A549 (cell line): ENCODE results near the gene DSCAML1. TPM values are rescaled to one million over a fixed set of nuclear protein-coding genes. Genes with fewer than 3 reads are reported as not detected.

Experiments used
- ATAC-seq, 2 experiments: fragments of 200-7000 bp in 1 of 2; fragments of >200 bp in 1 of 2; cut with Nextera tagmentation in 1 of 2; cut with Tn5 transposase in 1 of 2; 3 replicates each; pipeline versions ENCODE4 v1.8.0 to v1.9.1; 2018 to 2020; ENCODE audit warnings: mild to moderate bottlenecking in 1 of 2, moderate library complexity in 1 of 2
- CTCF ChIA-PET: fragments of 300-600 bp; sonication (Branson Sonifier 250); formaldehyde crosslinking; extraction: SDS; loops from one replicate; lab custom pipeline; 2021; ENCODE audit warnings: antibody characterized with exemption, inconsistent platforms; lab: Yijun Ruan, JAX
- POLR2A ChIA-PET: fragments of 350-600 bp; formaldehyde crosslinking; extraction: SDS; loops from one replicate; lab custom pipeline; 2021; ENCODE audit warnings: antibody characterized with exemption, inconsistent platforms; lab: Yijun Ruan, JAX
- DNase-seq, 2 experiments: peaks; one replicate each; pipeline versions ENCODE4 v3.0.0 to v3.0.0-alpha.2; 2011 to 2016; ENCODE audit warnings: low read depth in 1 of 2, low spot score in 1 of 2
- FAIRE-seq: peaks from 2 replicates; lab custom pipeline; 2011; peaks lifted over from hg19 to GRCh38; lab: Jason Lieb, UNC
- H3K27ac ChIP-seq, 2 experiments: fragments of >200 bp; sonication (Bioruptor Twin); formaldehyde crosslinking; 3 replicates each; pipeline ENCODE4 v1.5.1; 2016 to 2017
- H3K4me1 ChIP-seq: fragments of >200 bp; sonication (Bioruptor Twin); formaldehyde crosslinking; 3 replicates; pipeline ENCODE4 v1.6.1; 2016
- H3K4me2 ChIP-seq: fragments of >200 bp; sonication (Bioruptor Twin); formaldehyde crosslinking; 3 replicates; pipeline ENCODE4 v1.6.1; 2016
- H3K4me3 ChIP-seq: fragments of >200 bp; sonication (Bioruptor Twin); formaldehyde crosslinking; 3 replicates; pipeline ENCODE4 v1.5.1; 2016
- H3K9me3 ChIP-seq: fragments of >200 bp; sonication (Bioruptor Twin); formaldehyde crosslinking; 3 replicates; pipeline ENCODE4 v1.6.1; 2016
- BHLHE40 ChIP-seq: IDR thresholded peaks from 2 replicates; pipeline ENCODE4 v1.6.1; 2012; ENCODE audit warnings: low read depth, low read length, inconsistent platforms
- CBX2 ChIP-seq: fragments of 200-600 bp; sonication (generic); IDR thresholded peaks from 2 replicates; pipeline ENCODE4 v1.6.1; 2016; ENCODE audit warnings: low read depth, mild to moderate bottlenecking, borderline replicate concordance
- CBX8 ChIP-seq: fragments of 200-600 bp; sonication (generic); IDR thresholded peaks from 2 replicates; pipeline ENCODE4 v1.6.1; 2016
- CEBPB ChIP-seq, 2 experiments: fragments of >200 bp in 1 of 2; sonication (Bioruptor Twin) in 1 of 2; formaldehyde crosslinking in 1 of 2; IDR thresholded peaks; 2 replicates each; pipeline ENCODE4 v1.6.1; 2012 to 2016
- EHF ChIP-seq: fragments of 250-450 bp; sonication (Bioruptor Pico); IDR thresholded peaks from 2 replicates; pipeline ENCODE4 v1.5.0; 2020; ENCODE audit warnings: mild to moderate bottlenecking
- EHMT2 ChIP-seq: fragments of 200-600 bp; sonication (generic); IDR thresholded peaks from 2 replicates; pipeline ENCODE4 v1.6.1; 2016; ENCODE audit warnings: antibody characterized with exemption, low read depth, mild to moderate bottlenecking, moderate library complexity
- FOSB ChIP-seq: fragments of 250-450 bp; sonication (Bioruptor Pico); IDR thresholded peaks from 2 replicates; pipeline ENCODE4 v1.5.0; 2020; ENCODE audit warnings: mild to moderate bottlenecking, moderate library complexity
- FOSL2 ChIP-seq, 2 experiments: fragments of 450-650 bp in 1 of 2; fragments of >200 bp in 1 of 2; sonication (Bioruptor Twin) in 1 of 2; formaldehyde crosslinking; IDR thresholded peaks; 2 replicates each; pipeline versions ENCODE4 v1.5.0 to v1.6.1; 2016 to 2020; ENCODE audit warnings: mild to moderate bottlenecking in 1 of 2, moderate library complexity in 1 of 2
- HOXB5 ChIP-seq: fragments of 250-450 bp; sonication (Bioruptor Pico); IDR thresholded peaks from 2 replicates; pipeline ENCODE4 v1.5.0; 2020; ENCODE audit warnings: mild to moderate bottlenecking, moderate library complexity
- JUN ChIP-seq, 2 experiments: fragments of >200 bp; sonication (Bioruptor Twin); formaldehyde crosslinking; IDR thresholded peaks; 2 replicates in 1 of 2; 3 replicates in 1 of 2; pipeline ENCODE4 v1.6.1; 2016 to 2017
- KDM1A ChIP-seq: fragments of 200-600 bp; sonication (generic); IDR thresholded peaks from 2 replicates; pipeline ENCODE4 v1.6.1; 2016; ENCODE audit warnings: low read depth, mild to moderate bottlenecking
- MAZ ChIP-seq: fragments of 150-350 bp; IDR thresholded peaks from 2 replicates; pipeline ENCODE4 v1.6.1; 2014; ENCODE audit warnings: antibody characterized with exemption, low read depth, low read length, borderline replicate concordance
- NFE2L2 ChIP-seq: fragments of 150-350 bp; conservative IDR thresholded peaks from 2 replicates; pipeline ENCODE4 v1.6.1; 2014; ENCODE audit warnings: low read length
- POLR2A ChIP-seq: IDR thresholded peaks from 2 replicates; pipeline ENCODE4 v1.6.1; 2012; ENCODE audit warnings: mild to moderate bottlenecking, low read length
- SREBF2 ChIP-seq: fragments of 450-650 bp; IDR thresholded peaks from 2 replicates; pipeline ENCODE4 v1.6.1; 2014; ENCODE audit warnings: mild to moderate bottlenecking, moderate library complexity
- TP53 ChIP-seq: fragments of 250-450 bp; sonication (Bioruptor Pico); IDR thresholded peaks from 2 replicates; pipeline ENCODE4 v1.5.0; 2021; ENCODE audit warnings: mild to moderate bottlenecking, moderate library complexity
- ZSCAN20 ChIP-seq: fragments of 250-450 bp; sonication (Bioruptor Pico); IDR thresholded peaks from 2 replicates; pipeline ENCODE4 v1.8.0; 2022; ENCODE audit warnings: mild to moderate bottlenecking, moderate library complexity
- WGBS: methylation state at CpG from one replicate; pipeline ENCODE4 v1.1.6; 2017; ENCODE audit errors: missing lambda C conversion rate; 5-methylcytosine and 5-hydroxymethylcytosine counted together
- polyA plus RNA-seq, 4 experiments: library from polyadenylated mRNA; depleted of rRNA in 3 of 4; stranded (reverse); fragments of >200 nt; fragmentation: RNase III in 1 of 4; extraction: RNeasy Plus Mini Kit Qiagen cat#74134 plus additional on column Dnase treatment in 1 of 4; gene quantifications; 2 replicates in 3 of 4; 3 replicates in 1 of 4; pipeline ENCODE4 v1.2.3, GENCODE V29; 2011 to 2017
- TF ChIP-seq, protein P1 (sequence below): IDR thresholded peaks from 2 replicates; pipeline ENCODE4 v1.6.1; 2012
- TF ChIP-seq, protein P2 (sequence below): IDR thresholded peaks from 2 replicates; pipeline ENCODE4 v1.6.1; 2012
- TF ChIP-seq, protein P3 (sequence below): fragments of >200 bp; sonication (Bioruptor Twin); formaldehyde crosslinking; IDR thresholded peaks from 3 replicates; pipeline ENCODE4 v1.6.1; 2016
- TF ChIP-seq, protein P4 (sequence below): fragments of >200 bp; sonication (Bioruptor Twin); formaldehyde crosslinking; IDR thresholded peaks from 3 replicates; pipeline ENCODE4 v1.5.1; 2016
- TF ChIP-seq, protein P5 (sequence below): IDR thresholded peaks from 2 replicates; pipeline ENCODE4 v1.6.1; 2012; ENCODE audit warnings: low read depth, borderline replicate concordance
- TF ChIP-seq, protein P6 (sequence below): fragments of >200 bp; sonication (Bioruptor Twin); formaldehyde crosslinking; IDR thresholded peaks from 2 replicates; pipeline ENCODE4 v1.6.1; 2016

Gene DSCAML1
- polyA plus RNA-seq, 2 of the 4 experiments (the other 2 are of a cell fraction): 0.12 to 0.31 TPM

DNA sequence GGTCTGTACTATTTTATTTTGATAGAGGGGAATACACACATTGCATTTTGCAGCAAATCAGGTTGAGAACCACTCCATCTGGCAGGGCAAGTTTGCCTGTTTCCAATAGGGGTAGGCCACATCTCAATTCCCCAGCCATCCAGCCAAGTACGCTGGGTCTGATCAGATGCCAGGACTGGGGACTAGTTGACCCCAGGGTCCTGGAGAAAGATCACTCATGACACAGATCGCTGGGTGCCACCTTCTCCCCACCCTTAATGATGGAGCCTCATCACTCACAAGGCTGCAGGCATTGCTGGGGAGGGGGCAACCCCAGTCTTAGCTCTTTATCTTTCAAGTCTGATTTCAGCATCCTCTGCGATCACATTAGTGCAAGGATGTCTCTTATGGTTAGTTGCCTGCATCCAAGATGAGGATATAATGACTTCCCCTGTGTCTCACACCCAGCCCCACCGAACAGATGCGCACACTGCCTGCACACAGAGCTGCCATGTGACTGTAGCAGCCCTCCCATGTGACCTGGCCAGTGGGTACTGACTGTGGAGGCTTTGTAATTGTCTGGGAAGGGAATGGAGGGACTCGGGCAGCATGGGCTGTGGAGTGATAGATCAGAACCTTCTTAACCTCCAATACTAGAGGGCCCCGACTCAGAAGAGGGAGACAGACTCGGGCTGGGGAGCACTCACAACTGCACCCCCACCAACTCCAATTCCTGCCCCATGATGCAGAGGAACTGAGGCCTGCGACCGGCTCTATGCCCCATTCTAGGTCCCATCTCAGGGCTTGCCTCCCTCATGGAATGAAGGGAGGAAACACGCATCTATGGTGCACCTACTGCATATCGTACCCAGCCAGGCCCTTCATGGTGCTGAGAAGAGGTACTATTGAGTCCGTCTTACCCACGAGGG is 155.8 kb downstream of the DSCAML1 start:
- H3K9me3 ChIP-seq: no peaks in the 10 kb centered on the region
- H3K4me2 ChIP-seq: no peak overlapping the region
- ATAC-seq: no peak
- POLR2A ChIA-PET: no interaction called here
- no peaks in the 10 kb centered on the region for H3K4me1 ChIP-seq
- no peak overlapping the region for H3K27ac ChIP-seq
- TF ChIP-seq EHF (CRISPR knock-in tag): no peak
- TF ChIP-seq, all 56 proteins: peak for 0
- FAIRE-seq (no peak), DNase-seq (no peak)
- WGBS: 85% methylated on average over 9 of the region's 14 CpGs
- CTCF ChIA-PET: no interaction called here
- no peak overlapping the region for H3K4me3 ChIP-seq

DNA sequence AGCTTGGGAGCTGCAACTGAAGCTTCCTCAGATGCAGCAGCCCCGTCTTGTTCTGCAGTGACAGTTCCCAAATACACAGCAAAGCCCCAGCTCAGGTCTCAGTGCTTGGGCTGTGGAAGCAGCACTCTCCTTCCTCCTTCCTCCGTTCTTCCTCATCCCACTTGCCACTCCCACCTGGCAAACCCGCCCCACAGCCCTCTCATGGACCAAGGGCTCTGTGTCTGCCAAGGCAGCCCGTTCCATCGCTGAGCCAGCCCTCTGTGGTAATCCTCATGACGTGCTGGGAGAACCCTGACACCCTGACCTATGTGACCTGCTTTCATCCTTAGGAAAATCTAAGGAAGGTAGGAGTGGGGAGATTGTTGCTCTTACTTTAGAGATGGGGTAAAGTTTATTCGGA is 157.0 kb downstream of the DSCAML1 start:
- no peak overlapping the region for H3K4me3 ChIP-seq
- H3K9me3 ChIP-seq: no peaks in the 10 kb centered on the region
- no peak for ATAC-seq
- no peak for FAIRE-seq
- CTCF ChIA-PET: no interaction called here
- H3K27ac ChIP-seq: no peak overlapping the region
- H3K4me2 ChIP-seq: no peak overlapping the region
- DNase-seq: no peak
- POLR2A ChIA-PET: interaction anchor here (0.7 kb wide), 1 partner anchor 19 kb away, joined by 4 read pairs; no protein-coding TSS in a partner anchor
- no peaks in the 10 kb centered on the region for H3K4me1 ChIP-seq
- 55% methylated on average over 4 of the region's 7 CpGs for WGBS
- TF ChIP-seq POLR2A: no peak
- TF ChIP-seq, protein P1, sequence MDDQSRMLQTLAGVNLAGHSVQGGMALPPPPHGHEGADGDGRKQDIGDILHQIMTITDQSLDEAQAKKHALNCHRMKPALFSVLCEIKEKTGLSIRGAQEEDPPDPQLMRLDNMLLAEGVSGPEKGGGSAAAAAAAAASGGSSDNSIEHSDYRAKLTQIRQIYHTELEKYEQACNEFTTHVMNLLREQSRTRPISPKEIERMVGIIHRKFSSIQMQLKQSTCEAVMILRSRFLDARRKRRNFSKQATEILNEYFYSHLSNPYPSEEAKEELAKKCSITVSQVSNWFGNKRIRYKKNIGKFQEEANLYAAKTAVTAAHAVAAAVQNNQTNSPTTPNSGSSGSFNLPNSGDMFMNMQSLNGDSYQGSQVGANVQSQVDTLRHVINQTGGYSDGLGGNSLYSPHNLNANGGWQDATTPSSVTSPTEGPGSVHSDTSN: no peak
- no peak for TF ChIP-seq EHMT2
- TF ChIP-seq, protein P2, sequence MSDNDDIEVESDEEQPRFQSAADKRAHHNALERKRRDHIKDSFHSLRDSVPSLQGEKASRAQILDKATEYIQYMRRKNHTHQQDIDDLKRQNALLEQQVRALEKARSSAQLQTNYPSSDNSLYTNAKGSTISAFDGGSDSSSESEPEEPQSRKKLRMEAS: no peak
- no peak for TF ChIP-seq SREBF2
- TF ChIP-seq, protein P3, sequence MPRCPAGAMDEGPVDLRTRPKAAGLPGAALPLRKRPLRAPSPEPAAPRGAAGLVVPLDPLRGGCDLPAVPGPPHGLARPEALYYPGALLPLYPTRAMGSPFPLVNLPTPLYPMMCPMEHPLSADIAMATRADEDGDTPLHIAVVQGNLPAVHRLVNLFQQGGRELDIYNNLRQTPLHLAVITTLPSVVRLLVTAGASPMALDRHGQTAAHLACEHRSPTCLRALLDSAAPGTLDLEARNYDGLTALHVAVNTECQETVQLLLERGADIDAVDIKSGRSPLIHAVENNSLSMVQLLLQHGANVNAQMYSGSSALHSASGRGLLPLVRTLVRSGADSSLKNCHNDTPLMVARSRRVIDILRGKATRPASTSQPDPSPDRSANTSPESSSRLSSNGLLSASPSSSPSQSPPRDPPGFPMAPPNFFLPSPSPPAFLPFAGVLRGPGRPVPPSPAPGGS: no peak
- TF ChIP-seq TP53 (CRISPR knock-in tag): no peak
- TF ChIP-seq BHLHE40: no peak
- no peak for TF ChIP-seq JUN (IDR thresholded peaks at IDR 0.05)
- TF ChIP-seq HOXB5 (CRISPR knock-in tag): no peak

DNA sequence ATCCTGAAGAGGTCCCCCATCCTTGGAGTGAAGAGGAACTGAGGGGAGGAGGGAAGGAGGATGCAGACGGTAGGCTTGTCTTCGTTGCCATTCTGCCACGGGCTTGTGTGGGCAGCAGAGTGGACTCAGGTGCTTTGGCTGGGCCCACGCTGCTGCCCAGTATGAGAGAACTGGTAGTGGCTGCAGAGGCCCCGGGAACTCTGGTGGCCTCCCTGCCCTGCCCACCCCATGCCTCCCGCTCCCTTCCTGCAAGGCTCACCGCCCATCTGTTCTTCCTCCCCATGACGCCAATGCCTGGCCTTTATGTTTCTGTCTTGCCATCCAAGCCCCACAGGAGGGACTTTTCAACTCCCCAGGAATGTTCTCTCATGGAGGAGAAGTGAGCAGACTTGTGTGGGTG is 157.4 kb downstream of the DSCAML1 start:
- POLR2A ChIA-PET: interaction anchor here (0.7 kb wide), 1 partner anchor 18 kb away, joined by 4 read pairs; no protein-coding TSS in a partner anchor
- ATAC-seq (no peak), DNase-seq (no peak), FAIRE-seq (no peak)
- TF ChIP-seq EHF (CRISPR knock-in tag): no peak
- no peak for TF ChIP-seq BHLHE40
- no peak for TF ChIP-seq CEBPB (IDR thresholded peaks at IDR 0.05)
- no peak for TF ChIP-seq MAZ
- TF ChIP-seq ZSCAN20 (CRISPR knock-in tag): no peak
- CTCF ChIA-PET: no interaction called here
- whole genome bisulfite sequencing: 88% methylated on average over 8 of the region's 8 CpGs
- Histone ChIP-seq H3K4me1 (no peaks in the 10 kb centered on the region), H3K27ac (no peak overlapping the region), H3K9me3 (no peaks in the 10 kb centered on the region), H3K4me3 (no peak overlapping the region), H3K4me2 (no peak overlapping the region)

DNA sequence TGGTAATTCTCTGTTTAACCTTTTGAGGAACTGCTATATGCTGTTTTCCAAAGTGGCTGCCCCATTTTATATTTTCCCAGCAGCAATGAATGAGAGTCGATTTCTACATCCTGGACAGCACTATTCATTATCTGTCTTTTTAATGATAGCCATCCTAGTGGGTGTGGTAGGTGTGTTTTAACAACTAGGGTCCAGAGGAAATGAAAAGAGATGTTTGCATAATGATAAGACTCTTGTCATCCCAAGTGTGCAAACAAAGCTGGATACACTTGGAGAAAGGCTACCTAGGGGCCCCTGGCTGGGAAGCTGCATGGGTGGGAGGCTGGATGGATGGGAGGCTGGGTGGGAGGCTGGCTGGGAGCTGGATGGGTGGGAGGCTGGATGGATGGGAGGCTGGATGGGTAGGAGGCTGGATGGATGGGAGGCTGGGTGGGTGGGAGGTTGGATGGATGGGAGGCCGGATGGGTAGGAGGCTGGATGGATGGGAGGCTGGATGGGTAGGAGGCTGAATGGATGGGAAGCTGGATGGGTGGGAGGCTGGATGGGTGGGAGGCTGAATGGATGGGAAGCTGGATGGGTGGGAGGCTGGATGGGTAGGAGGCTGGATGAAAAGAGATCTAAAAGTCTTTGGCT is 158.0 kb downstream of the DSCAML1 start:
- no peak for FAIRE-seq
- H3K9me3 ChIP-seq: no peaks in the 10 kb centered on the region
- no peak for DNase-seq
- H3K4me1 ChIP-seq: no peaks in the 10 kb centered on the region
- 5% methylated on average over 1 of the region's 2 CpGs for WGBS
- H3K4me3 ChIP-seq: no peak overlapping the region
- no peak overlapping the region for H3K27ac ChIP-seq
- CTCF ChIA-PET: no interaction called here
- H3K4me2 ChIP-seq: no peak overlapping the region
- POLR2A ChIA-PET: no interaction called here
- TF ChIP-seq FOSB (CRISPR knock-in tag): no peak
- TF ChIP-seq, protein P4, sequence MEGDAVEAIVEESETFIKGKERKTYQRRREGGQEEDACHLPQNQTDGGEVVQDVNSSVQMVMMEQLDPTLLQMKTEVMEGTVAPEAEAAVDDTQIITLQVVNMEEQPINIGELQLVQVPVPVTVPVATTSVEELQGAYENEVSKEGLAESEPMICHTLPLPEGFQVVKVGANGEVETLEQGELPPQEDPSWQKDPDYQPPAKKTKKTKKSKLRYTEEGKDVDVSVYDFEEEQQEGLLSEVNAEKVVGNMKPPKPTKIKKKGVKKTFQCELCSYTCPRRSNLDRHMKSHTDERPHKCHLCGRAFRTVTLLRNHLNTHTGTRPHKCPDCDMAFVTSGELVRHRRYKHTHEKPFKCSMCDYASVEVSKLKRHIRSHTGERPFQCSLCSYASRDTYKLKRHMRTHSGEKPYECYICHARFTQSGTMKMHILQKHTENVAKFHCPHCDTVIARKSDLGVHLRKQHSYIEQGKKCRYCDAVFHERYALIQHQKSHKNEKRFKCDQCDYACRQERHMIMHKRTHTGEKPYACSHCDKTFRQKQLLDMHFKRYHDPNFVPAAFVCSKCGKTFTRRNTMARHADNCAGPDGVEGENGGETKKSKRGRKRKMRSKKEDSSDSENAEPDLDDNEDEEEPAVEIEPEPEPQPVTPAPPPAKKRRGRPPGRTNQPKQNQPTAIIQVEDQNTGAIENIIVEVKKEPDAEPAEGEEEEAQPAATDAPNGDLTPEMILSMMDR: no peak
- TF ChIP-seq, protein P5, sequence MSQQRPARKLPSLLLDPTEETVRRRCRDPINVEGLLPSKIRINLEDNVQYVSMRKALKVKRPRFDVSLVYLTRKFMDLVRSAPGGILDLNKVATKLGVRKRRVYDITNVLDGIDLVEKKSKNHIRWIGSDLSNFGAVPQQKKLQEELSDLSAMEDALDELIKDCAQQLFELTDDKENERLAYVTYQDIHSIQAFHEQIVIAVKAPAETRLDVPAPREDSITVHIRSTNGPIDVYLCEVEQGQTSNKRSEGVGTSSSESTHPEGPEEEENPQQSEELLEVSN: no peak
- no peak for TF ChIP-seq CBX8
- TF ChIP-seq, protein P3: no peak
- TF ChIP-seq CBX2: no peak
- TF ChIP-seq, protein P6, sequence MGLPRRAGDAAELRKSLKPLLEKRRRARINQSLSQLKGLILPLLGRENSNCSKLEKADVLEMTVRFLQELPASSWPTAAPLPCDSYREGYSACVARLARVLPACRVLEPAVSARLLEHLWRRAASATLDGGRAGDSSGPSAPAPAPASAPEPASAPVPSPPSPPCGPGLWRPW: no peak
- TF ChIP-seq NFE2L2: no peak
- TF ChIP-seq FOSL2 (IDR thresholded peaks at IDR 0.05): no peak
- no peak for TF ChIP-seq FOSL2 (CRISPR knock-in tag; IDR thresholded peaks at IDR 0.05)
- TF ChIP-seq KDM1A: no peak
- TF ChIP-seq, all 56 proteins: peak for 0
- ATAC-seq: no peak
